RWPE1 (cell line): ENCODE data around the gene MAB21L4.

ENCODE experiments used
- CTCF ChIA-PET: fragments of 350-600 bp; sonication (Branson Sonifier 250); formaldehyde crosslinking; extraction: SDS; loops from one replicate; lab custom pipeline; 2021; lab: Yijun Ruan, JAX
- POLR2A ChIA-PET: fragments of 400-600 bp; formaldehyde crosslinking; extraction: SDS; loops from one replicate; lab custom pipeline; 2020; ENCODE audit warnings: antibody characterized with exemption; ENCODE audit not compliant: low non-redundant PET; lab: Yijun Ruan, JAX
- DNase-seq: peaks from one replicate; pipeline ENCODE4 v3.0.0; 2012; ENCODE audit warnings: low spot score
- H3K27ac ChIP-seq: fragments of 450-650 bp; 2 replicates; pipeline ENCODE4 v1.5.1; 2017
- TF ChIP-seq, protein P1 (sequence below): fragments of 450-650 bp; conservative IDR thresholded peaks from 2 replicates; pipeline ENCODE4 v1.5.1; 2017; ENCODE audit warnings: low read depth, mild to moderate bottlenecking

MAB21L4 gene

DNA sequence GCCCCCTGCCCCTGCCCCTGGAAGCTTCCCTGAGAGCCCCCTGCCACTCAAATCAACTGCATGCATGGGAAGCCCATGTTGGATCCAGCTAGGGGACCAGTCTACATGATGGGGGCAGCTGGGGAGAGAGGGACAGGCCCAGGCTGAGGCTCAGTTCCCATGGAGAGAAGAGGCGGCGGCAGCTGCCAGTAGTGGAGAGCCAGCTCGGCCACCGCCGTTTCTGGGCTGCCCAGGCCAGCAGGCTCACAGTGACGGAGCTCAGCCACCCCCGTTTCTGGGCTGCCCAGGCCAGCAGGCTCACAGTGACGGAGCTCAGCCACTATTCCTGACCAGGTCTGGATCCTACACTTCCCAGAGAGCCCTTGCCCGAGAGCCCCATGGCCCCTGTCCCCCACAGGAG lies 3.6 kb downstream of the MAB21L4 start:
- TF ChIP-seq, protein P1, sequence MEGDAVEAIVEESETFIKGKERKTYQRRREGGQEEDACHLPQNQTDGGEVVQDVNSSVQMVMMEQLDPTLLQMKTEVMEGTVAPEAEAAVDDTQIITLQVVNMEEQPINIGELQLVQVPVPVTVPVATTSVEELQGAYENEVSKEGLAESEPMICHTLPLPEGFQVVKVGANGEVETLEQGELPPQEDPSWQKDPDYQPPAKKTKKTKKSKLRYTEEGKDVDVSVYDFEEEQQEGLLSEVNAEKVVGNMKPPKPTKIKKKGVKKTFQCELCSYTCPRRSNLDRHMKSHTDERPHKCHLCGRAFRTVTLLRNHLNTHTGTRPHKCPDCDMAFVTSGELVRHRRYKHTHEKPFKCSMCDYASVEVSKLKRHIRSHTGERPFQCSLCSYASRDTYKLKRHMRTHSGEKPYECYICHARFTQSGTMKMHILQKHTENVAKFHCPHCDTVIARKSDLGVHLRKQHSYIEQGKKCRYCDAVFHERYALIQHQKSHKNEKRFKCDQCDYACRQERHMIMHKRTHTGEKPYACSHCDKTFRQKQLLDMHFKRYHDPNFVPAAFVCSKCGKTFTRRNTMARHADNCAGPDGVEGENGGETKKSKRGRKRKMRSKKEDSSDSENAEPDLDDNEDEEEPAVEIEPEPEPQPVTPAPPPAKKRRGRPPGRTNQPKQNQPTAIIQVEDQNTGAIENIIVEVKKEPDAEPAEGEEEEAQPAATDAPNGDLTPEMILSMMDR: no peak
- H3K27ac ChIP-seq: no peak overlapping the region
- CTCF ChIA-PET: interaction anchor here (0.6 to 1.0 kb wide), 2 partner anchors 41 to 129 kb away, joined by 3 to 6 read pairs; no protein-coding TSS in a partner anchor
- DNase-seq: no peak
- POLR2A ChIA-PET: no interaction called here

DNA sequence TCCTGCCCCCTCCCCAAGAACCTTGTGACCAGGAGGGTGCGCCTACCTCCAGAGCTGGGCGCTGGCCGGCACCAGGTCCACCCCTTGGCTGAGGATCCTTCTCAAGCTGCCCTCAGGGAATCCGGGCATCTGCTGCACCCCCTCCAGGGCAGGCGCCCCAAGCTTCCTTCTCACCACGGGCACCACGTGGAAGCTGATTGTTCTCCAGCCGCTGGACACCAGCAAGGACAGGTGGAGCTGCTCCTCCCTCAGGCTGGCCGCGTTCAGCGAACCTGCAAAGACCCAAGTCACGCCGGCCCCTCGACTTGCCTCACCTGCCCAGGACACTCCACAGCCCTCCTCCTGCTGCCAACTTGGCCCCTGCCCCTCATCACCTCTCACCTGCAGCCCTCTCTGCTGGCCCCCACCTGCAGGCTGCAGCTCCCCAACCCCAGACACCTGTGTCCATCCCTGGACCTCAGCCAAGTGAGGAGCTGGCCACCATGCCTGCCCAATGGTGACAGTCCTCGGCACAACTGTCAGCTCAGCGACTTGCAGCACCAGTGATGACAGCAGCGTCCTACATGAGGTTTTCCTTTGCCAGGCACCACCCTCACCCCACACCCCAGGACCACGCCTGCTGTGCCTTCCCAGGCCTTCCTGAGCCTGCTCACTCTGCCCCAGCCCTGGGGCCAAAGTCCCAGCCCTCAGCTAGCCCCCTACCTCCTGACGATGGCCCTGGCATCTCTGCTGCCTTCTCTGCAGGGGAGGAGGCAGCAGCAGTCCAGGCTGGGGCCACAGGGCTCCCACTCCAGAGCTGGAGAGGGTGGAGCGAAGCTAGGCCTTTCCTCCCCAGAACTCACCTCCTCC lies 4.2 kb downstream of the MAB21L4 start:
- TF ChIP-seq, protein P1: no peak
- ChIA-PET CTCF (interaction anchor here (0.5 to 1.0 kb wide), 5 partner anchors 40 to 177 kb away, joined by 3 to 6 read pairs (median 3); no protein-coding TSS in a partner anchor), POLR2A (interaction anchor here (0.6 kb wide), 1 partner anchor 187 kb away, joined by 5 read pairs; no protein-coding TSS in a partner anchor)
- H3K27ac ChIP-seq: no peak overlapping the region
- DNase-seq: no peak

DNA sequence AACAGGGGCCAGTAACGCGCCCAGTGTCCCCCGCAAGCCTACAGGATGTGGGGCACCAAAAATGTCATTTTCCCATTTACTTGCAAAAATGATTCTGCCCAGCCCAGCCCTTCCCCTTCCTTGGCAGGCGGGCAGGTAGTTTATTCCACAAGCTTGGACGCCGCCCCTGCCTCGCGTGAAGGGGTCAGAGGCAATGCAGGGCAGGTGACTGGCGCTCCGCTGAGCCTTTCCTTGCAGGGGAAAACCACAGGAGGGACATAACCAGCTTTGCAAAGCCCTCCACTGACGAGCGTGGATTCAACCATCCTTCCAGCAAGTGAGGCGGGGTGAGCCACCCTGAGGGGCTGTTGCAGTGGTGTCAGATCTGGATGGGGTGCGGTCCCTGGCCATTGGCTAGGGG lies 5.3 kb downstream of the MAB21L4 start:
- DNase-seq: no peak
- POLR2A ChIA-PET: no interaction called here
- CTCF ChIA-PET: interaction anchor here (0.7 kb wide), 1 partner anchor 176 kb away, joined by 3 read pairs; no protein-coding TSS in a partner anchor
- TF ChIP-seq, protein P1: no peak
- no peak overlapping the region for H3K27ac ChIP-seq

DNA sequence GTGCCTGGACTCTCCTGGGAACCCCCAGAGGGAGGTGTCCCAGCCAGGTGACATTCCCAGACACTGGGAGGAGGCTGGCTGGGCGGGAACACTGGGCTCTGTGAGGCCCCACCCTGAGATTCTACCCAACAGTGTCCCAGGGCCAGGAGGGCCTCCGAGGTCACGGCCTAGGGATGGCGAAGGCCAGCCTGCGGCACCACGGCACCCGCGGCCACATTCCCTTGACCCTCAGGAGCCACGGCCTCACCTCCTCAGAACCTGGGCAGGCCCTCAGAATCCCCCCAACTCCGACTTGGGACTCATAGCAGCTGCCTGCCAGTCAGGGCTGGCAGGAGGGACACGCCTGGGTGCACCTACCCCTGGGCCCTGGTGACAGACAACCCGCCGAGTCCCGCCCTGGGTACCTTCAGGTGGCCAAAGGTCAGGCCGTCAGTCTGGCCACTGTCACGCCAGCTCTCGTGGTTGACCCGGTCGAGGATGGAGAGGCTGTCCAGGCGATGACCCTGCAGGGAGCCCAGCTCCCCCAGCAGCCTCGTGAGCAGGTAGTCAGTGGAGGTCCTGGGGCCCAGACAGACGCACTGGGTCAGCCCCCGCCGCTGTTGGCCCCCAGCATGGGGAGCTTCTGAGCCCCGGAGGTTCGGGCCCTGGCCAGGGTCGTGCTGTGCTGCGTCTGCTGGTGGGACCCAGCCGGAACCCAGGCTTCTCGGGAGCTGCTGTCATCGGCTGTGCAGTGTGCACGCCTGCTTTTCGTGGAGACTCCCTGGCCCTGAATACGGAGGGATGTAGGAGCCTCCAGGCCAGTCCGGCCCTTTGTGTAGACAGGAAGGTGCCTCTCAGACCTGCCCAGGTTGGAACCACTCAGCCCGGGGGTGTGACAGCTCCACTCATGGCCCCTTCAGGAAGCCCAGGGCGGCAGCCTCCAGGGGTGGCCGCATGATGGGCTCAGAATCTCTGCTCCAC lies 6.1 kb downstream of the MAB21L4 start:
- POLR2A ChIA-PET: no interaction called here
- DNase-seq: no peak
- H3K27ac ChIP-seq: no peak overlapping the region
- CTCF ChIA-PET: interaction anchor here (0.7 kb wide), 1 partner anchor 9 kb away, joined by 4 read pairs; no protein-coding TSS in a partner anchor
- TF ChIP-seq, protein P1: no peak

DNA sequence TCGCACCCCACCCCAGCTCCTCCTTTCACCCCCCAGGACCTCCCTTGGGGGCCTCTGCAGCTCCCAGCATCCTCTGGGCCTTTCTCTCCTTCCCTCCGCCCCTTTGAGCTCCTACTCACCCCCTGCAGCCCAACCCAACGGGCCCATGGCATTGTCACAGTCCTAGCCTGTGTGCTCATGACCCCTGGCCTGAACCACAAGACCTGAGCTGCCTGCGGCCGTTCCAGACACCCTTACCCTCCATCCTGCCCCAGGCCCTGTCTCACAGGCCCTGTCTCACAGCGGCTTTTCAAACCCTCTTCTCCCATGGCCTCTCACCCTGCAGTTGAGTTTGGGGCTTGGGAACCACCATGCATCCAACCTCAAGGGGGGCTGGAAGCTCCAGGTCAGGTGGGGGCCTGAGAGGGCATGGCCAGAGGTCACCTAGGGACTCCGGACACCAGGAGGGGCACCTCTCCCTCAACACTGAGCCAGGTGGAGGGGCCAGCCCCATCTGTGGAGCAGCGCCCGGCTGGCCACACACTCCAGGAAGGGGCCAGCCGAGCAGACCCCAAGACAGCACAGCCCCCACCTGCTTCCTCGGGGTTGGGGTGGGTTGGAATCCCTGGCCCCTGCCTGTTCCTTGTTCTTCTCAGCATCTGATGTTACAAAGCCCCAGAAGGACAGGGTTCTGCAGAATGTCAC lies 6.9 kb downstream of the MAB21L4 start:
- TF ChIP-seq, protein P1: no peak
- no peak overlapping the region for H3K27ac ChIP-seq
- ChIA-PET POLR2A (no interaction called here), CTCF (interaction anchor here (0.7 kb wide), 1 partner anchor 10 kb away, joined by 4 read pairs; no protein-coding TSS in a partner anchor)
- no peak for DNase-seq
